IMR-90 (cell line): ENCODE data around the gene ETHE1. TPM values are rescaled to one million over a fixed set of nuclear protein-coding genes. Genes with fewer than 3 reads are reported as not detected.

Source experiments
- ATAC-seq: fragments of 200-7000 bp; cut with Tn5 transposase; 2 replicates; pipeline ENCODE4 v1.9.1; 2020; ENCODE audit warnings: low read depth, mild to moderate bottlenecking, moderate library complexity
- BruUV-seq: library from RNA; stranded (reverse); fragments of 400-500 nt; replicated peaks from 2 replicates; lab custom pipeline; 2021; lab: Mats Ljungman, UMichigan
- CTCF ChIA-PET: fragments of 300-600 bp; formaldehyde crosslinking; extraction: SDS; loops from one replicate; lab custom pipeline; 2021; ENCODE audit warnings: antibody characterized with exemption; lab: Yijun Ruan, JAX
- POLR2A ChIA-PET: fragments of 300-600 bp; sonication (Branson Sonifier 250); formaldehyde crosslinking; loops from one replicate; lab custom pipeline; 2022; ENCODE audit warnings: antibody characterized with exemption; ENCODE audit not compliant: unreplicated experiment; lab: Charles Lee
- DNase-seq: peaks from one replicate; pipeline ENCODE4 v3.0.0; 2013
- H2AFZ ChIP-seq: replicated peaks from 2 replicates; pipeline ENCODE3; 2013; ENCODE audit warnings: low read length, mild to moderate bottlenecking; ENCODE audit not compliant: poor library complexity
- H2AK5ac ChIP-seq: 2 replicates; pipeline ENCODE4 v1.6.1; 2013; ENCODE audit warnings: low read depth, low read length, inconsistent platforms
- H2AK9ac ChIP-seq: replicated peaks from 2 replicates; pipeline ENCODE3; 2013; ENCODE audit warnings: mild to moderate bottlenecking, low read depth, low read length, moderate library complexity; ENCODE audit not compliant: poor library complexity
- H2BK120ac ChIP-seq: 2 replicates; pipeline ENCODE4 v1.6.1; 2013; ENCODE audit warnings: low read depth, low read length, inconsistent platforms
- H2BK15ac ChIP-seq: 3 replicates; pipeline ENCODE4 v1.6.1; 2013; ENCODE audit warnings: low read depth, low read length, inconsistent platforms
- H2BK20ac ChIP-seq: 2 replicates; pipeline ENCODE4 v1.6.1; 2013; ENCODE audit warnings: low read depth, mild to moderate bottlenecking, inconsistent platforms, low read length, moderate library complexity
- H2BK5ac ChIP-seq: 2 replicates; pipeline ENCODE4 v1.6.1; 2013; ENCODE audit warnings: mild to moderate bottlenecking, low read depth, low read length, inconsistent platforms; ENCODE audit not compliant: poor library complexity, severe bottlenecking
- H3K14ac ChIP-seq: replicated peaks from 2 replicates; pipeline ENCODE4 v1.6.1; 2013; ENCODE audit warnings: low read depth, low read length, inconsistent platforms
- H3K18ac ChIP-seq: 2 replicates; pipeline ENCODE4 v1.6.1; 2013; ENCODE audit warnings: low read depth, low read length, control low read depth
- H3K23ac ChIP-seq: 2 replicates; pipeline ENCODE4 v1.6.1; 2013; ENCODE audit warnings: low read depth, low read length, inconsistent platforms
- H3K27ac ChIP-seq: 2 replicates; pipeline ENCODE4 v1.5.1; 2013; ENCODE audit warnings: mild to moderate bottlenecking, control low read depth, low read length; ENCODE audit not compliant: insufficient read depth
- H3K27me3 ChIP-seq: 2 replicates; pipeline ENCODE4 v1.6.1; 2013; ENCODE audit warnings: low read length; ENCODE audit not compliant: control insufficient read depth, insufficient read depth
- H3K36me3 ChIP-seq: 2 replicates; pipeline ENCODE4 v1.6.1; 2013; ENCODE audit warnings: low read length, mixed read lengths; ENCODE audit not compliant: control insufficient read depth, insufficient read depth
- H3K4ac ChIP-seq: 2 replicates; pipeline ENCODE4 v1.6.1; 2013; ENCODE audit warnings: low read depth, low read length, inconsistent platforms
- H3K4me1 ChIP-seq: 2 replicates; pipeline ENCODE4 v1.6.1; 2013; ENCODE audit warnings: low read length, mixed read lengths; ENCODE audit not compliant: control insufficient read depth, insufficient read depth
- H3K4me2 ChIP-seq: 2 replicates; pipeline ENCODE4 v1.6.1; 2013; ENCODE audit warnings: low read depth, mild to moderate bottlenecking, control low read depth, low read length, moderate library complexity
- H3K4me3 ChIP-seq: 2 replicates; pipeline ENCODE4 v1.5.1; 2013; ENCODE audit warnings: low read depth, mild to moderate bottlenecking, control low read depth, low read length, moderate library complexity; ENCODE audit not compliant: insufficient read depth
- H3K56ac ChIP-seq: 2 replicates; pipeline ENCODE4 v1.6.1; 2013; ENCODE audit warnings: low read length, inconsistent platforms; ENCODE audit not compliant: insufficient read depth; ENCODE audit errors: extremely low read depth
- H3K79me1 ChIP-seq, 2 experiments: 2 replicates each; pipeline ENCODE4 v1.6.1; 2013; ENCODE audit warnings: low read length in 2 of 2, inconsistent platforms in 1 of 2, low read depth in 1 of 2
- H3K9ac ChIP-seq: 2 replicates; pipeline ENCODE4 v1.6.1; 2013; ENCODE audit warnings: low read depth, low read length, control low read depth
- H3K9me1 ChIP-seq: 2 replicates; pipeline ENCODE4 v1.6.1; 2013; ENCODE audit warnings: low read length, inconsistent platforms; ENCODE audit not compliant: insufficient read depth
- H3K9me3 ChIP-seq: 2 replicates; pipeline ENCODE4 v1.6.1; 2013; ENCODE audit warnings: low read length; ENCODE audit not compliant: control insufficient read depth, insufficient read depth
- H4K20me1 ChIP-seq: 2 replicates; pipeline ENCODE4 v1.6.1; 2013; ENCODE audit warnings: low read length, inconsistent platforms; ENCODE audit not compliant: insufficient read depth
- H4K5ac ChIP-seq: 2 replicates; pipeline ENCODE4 v1.6.1; 2013; ENCODE audit warnings: mild to moderate bottlenecking, low read depth, low read length, control low read depth
- H4K8ac ChIP-seq, 2 experiments: 2 replicates each; pipeline ENCODE4 v1.6.1; 2013; ENCODE audit warnings: low read depth in 2 of 2, low read length in 2 of 2, control low read depth in 1 of 2, inconsistent platforms in 1 of 2
- H4K91ac ChIP-seq: 2 replicates; pipeline ENCODE4 v1.6.1; 2013; ENCODE audit warnings: low read depth, low read length, inconsistent platforms; ENCODE audit not compliant: insufficient read depth
- MAFK ChIP-seq: IDR thresholded peaks from 2 replicates; pipeline ENCODE4 v1.6.1; 2012; ENCODE audit warnings: low read depth, low read length, improper control_type of control experiment
- NFE2L2 ChIP-seq: fragments of 150-350 bp; IDR thresholded peaks from 2 replicates; pipeline ENCODE4 v1.6.1; 2016; ENCODE audit warnings: low read depth, mild to moderate bottlenecking, low read length
- RCOR1 ChIP-seq: IDR thresholded peaks from 2 replicates; pipeline ENCODE4 v1.6.1; 2012; ENCODE audit warnings: mild to moderate bottlenecking, low read length, improper control_type of control experiment; ENCODE audit not compliant: insufficient replicate concordance
- RFX5 ChIP-seq: IDR thresholded peaks from 2 replicates; pipeline ENCODE4 v1.8.0; 2012; ENCODE audit warnings: low read depth, mild to moderate bottlenecking, low read length, moderate library complexity
- SMC3 ChIP-seq: fragments of 150-350 bp; IDR thresholded peaks from 2 replicates; pipeline ENCODE4 v1.6.1; 2016; ENCODE audit warnings: low read depth, mild to moderate bottlenecking, antibody characterized with exemption, low read length, moderate library complexity
- WGBS, 2 experiments: methylation state at CpG; one replicate each; pipeline versions ENCODE4 v1.1.5 to v1.1.7; 2013; ENCODE audit warnings: missing lambda C conversion rate in 2 of 2; ENCODE audit not compliant: insufficient read length in 1 of 2; ENCODE audit errors: extremely low coverage in 2 of 2; 5-methylcytosine and 5-hydroxymethylcytosine counted together
- dilution Hi-C: fragments of 300-500 bp; cut with HindIII; formaldehyde crosslinking; loops from one replicate; pipeline ENCODE4 v1.14.3; 2018; ENCODE audit warnings: low sequenced_read_pairs; ENCODE audit not compliant: unreplicated experiment
- in situ Hi-C: fragments of 300-500 bp; cut with MboI; formaldehyde crosslinking; loops from 3 replicates; pipeline ENCODE4 v1.14.3; 2019; ENCODE audit warnings: low sequenced_read_pairs, inconsistent platforms, mixed read lengths
- intact Hi-C: fragments of 100-400 bp; cut with micrococcal nuclease; formaldehyde crosslinking; loops from 2 replicates; pipeline ENCODE4 v1.10.0; 2022
- polyA plus RNA-seq, 3 experiments: library from polyadenylated mRNA; depleted of rRNA; stranded (reverse); fragments of >200 nt; gene quantifications; 2 replicates each; pipeline ENCODE4 v1.2.3, GENCODE V29; 2012; ENCODE audit warnings: low replicate concordance in 1 of 3
- total RNA-seq: library from RNA; depleted of rRNA; stranded (reverse); fragments of >200 nt; gene quantifications from 2 replicates; pipeline ENCODE4 v1.2.3, GENCODE V29; 2012
- TF ChIP-seq, protein P1 (sequence below): fragments of 150-350 bp; IDR thresholded peaks from 2 replicates; pipeline ENCODE4 v1.6.1; 2017; ENCODE audit warnings: mild to moderate bottlenecking, antibody characterized with exemption, low read length, low read depth
- TF ChIP-seq, protein P2 (sequence below): conservative IDR thresholded peaks from 2 replicates; pipeline ENCODE4 v1.5.1; 2012; ENCODE audit warnings: mild to moderate bottlenecking, low read depth, low read length, improper control_type of control experiment

Gene ETHE1
- total and polyA plus RNA-seq, 2 of the 4 experiments (the other 2 are of a cell fraction) = 161 to 233 TPM

DNA sequence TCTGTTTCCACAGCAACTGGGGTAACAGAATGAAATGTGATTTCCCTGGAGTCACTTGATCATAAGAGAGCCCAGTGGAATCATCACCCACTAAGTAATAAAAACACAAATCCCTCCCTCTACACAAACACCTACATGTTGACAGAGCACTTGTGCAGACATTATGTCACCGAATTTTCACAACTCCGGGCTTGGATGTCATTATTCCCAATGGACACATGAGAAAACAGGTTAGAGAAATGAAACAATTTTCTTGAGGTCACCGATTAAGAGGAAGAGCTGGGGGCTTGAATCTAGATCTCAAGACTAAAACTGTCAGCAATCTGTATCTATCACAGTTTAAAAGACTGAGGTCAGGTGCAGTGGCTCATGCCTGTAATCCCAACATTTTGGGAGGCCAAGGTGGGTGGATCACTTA is 45.2 kb upstream of the ETHE1 start:
- no peak overlapping the region for H3K14ac ChIP-seq
- H2AFZ ChIP-seq = no peak overlapping the region
- no peak overlapping the region for H2BK5ac ChIP-seq
- in situ Hi-C loops = no loop called here
- H3K27me3 ChIP-seq = no peaks in the 10 kb centered on the region
- intact Hi-C loops = no loop called here
- H4K20me1 ChIP-seq = no peaks in the 10 kb centered on the region
- H3K18ac ChIP-seq = no peak overlapping the region
- no peak for DNase-seq
- no peak for TF ChIP-seq SMC3
- no peak for TF ChIP-seq NFE2L2
- TF ChIP-seq RFX5 = no peak
- TF ChIP-seq RCOR1 = no peak
- TF ChIP-seq, protein P1, sequence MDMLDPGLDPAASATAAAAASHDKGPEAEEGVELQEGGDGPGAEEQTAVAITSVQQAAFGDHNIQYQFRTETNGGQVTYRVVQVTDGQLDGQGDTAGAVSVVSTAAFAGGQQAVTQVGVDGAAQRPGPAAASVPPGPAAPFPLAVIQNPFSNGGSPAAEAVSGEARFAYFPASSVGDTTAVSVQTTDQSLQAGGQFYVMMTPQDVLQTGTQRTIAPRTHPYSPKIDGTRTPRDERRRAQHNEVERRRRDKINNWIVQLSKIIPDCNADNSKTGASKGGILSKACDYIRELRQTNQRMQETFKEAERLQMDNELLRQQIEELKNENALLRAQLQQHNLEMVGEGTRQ = no peak
- TF ChIP-seq, protein P2, sequence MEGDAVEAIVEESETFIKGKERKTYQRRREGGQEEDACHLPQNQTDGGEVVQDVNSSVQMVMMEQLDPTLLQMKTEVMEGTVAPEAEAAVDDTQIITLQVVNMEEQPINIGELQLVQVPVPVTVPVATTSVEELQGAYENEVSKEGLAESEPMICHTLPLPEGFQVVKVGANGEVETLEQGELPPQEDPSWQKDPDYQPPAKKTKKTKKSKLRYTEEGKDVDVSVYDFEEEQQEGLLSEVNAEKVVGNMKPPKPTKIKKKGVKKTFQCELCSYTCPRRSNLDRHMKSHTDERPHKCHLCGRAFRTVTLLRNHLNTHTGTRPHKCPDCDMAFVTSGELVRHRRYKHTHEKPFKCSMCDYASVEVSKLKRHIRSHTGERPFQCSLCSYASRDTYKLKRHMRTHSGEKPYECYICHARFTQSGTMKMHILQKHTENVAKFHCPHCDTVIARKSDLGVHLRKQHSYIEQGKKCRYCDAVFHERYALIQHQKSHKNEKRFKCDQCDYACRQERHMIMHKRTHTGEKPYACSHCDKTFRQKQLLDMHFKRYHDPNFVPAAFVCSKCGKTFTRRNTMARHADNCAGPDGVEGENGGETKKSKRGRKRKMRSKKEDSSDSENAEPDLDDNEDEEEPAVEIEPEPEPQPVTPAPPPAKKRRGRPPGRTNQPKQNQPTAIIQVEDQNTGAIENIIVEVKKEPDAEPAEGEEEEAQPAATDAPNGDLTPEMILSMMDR = no peak
- TF ChIP-seq MAFK = no peak
- no peak overlapping the region for H2BK120ac ChIP-seq
- 100% methylated on average over 2 of the region's 3 CpGs; no CpG with 5 or more reads in 1 of the 2 experiments for WGBS, 2 experiments
- H3K79me1 ChIP-seq = peaks cover 34 to 65% of the 10 kb centered on the region in 2 experiments
- H3K9ac ChIP-seq = no peak overlapping the region
- POLR2A ChIA-PET = no interaction called here
- H2AK9ac ChIP-seq = no peak overlapping the region
- H3K9me3 ChIP-seq = no peaks in the 10 kb centered on the region
- no peak overlapping the region for H3K56ac ChIP-seq
- H3K27ac ChIP-seq = no peak overlapping the region
- H2AK5ac ChIP-seq = no peak overlapping the region
- BruUV-seq = no TSS peak
- H4K91ac ChIP-seq = no peak overlapping the region
- H3K4me3 ChIP-seq = no peak overlapping the region
- H3K36me3 ChIP-seq = 0 out of 2 replicates have a peak, but pooled peaks cover 1% of the 10 kb centered on the region
- no peak overlapping the region for H3K23ac ChIP-seq
- no peak for ATAC-seq
- no peak overlapping the region for H2BK20ac ChIP-seq
- H3K9me1 ChIP-seq = peaks cover 6% of the 10 kb centered on the region; the same call in 1 of the 2 replicates
- dilution Hi-C loops = no loop called here
- CTCF ChIA-PET = interaction anchor here (1.2 kb wide), 1 partner anchor 125 kb away, joined by 3 read pairs; no protein-coding TSS in a partner anchor
- H3K4me1 ChIP-seq = peaks cover 5% of the 10 kb centered on the region
- H2BK15ac ChIP-seq = no peak overlapping the region
- H3K4me2 ChIP-seq = no peak overlapping the region
- no peak overlapping the region for H3K4ac ChIP-seq
- H4K8ac ChIP-seq = no peak overlapping the region
- H4K5ac ChIP-seq = no peak overlapping the region
